OCI-LY1 (cell line): ENCODE data around the gene KCNA2.

Experiments used
- H2AFZ ChIP-seq: fragments of 200-600 bp; sonication (generic), shearing (Covaris generic); 2 replicates; pipeline ENCODE4 v1.6.0; 2014; ENCODE audit warnings: antibody characterized with exemption, mild to moderate bottlenecking, low read length
- H3F3A ChIP-seq: fragments of 200-600 bp; sonication (generic), shearing (Covaris generic); 2 replicates; pipeline ENCODE4 v1.6.0; 2014; ENCODE audit warnings: mild to moderate bottlenecking, antibody characterized with exemption, low read length, moderate library complexity; ENCODE audit not compliant: insufficient read depth
- H3K27ac ChIP-seq: fragments of 200-600 bp; sonication (generic); 2 replicates; pipeline ENCODE4 v1.5.1; 2014; ENCODE audit warnings: low read length, mixed run types, mild to moderate bottlenecking, low read depth; ENCODE audit not compliant: poor library complexity, severe bottlenecking
- H3K27me3 ChIP-seq: fragments of 200-600 bp; sonication (generic); 2 replicates; pipeline ENCODE4 v1.6.0; 2014; ENCODE audit warnings: antibody characterized with exemption, mild to moderate bottlenecking, low read length, moderate library complexity; ENCODE audit not compliant: insufficient read depth
- H3K36me3 ChIP-seq: fragments of 200-600 bp; sonication (generic); 2 replicates; pipeline ENCODE4 v1.6.1; 2014; ENCODE audit warnings: mild to moderate bottlenecking, antibody characterized with exemption, low read length, moderate library complexity, mixed read lengths; ENCODE audit not compliant: insufficient read depth
- H3K4me1 ChIP-seq: fragments of 200-600 bp; sonication (generic); 2 replicates; pipeline ENCODE4 v1.5.1; 2014; ENCODE audit warnings: mild to moderate bottlenecking, low read length, moderate library complexity; ENCODE audit not compliant: insufficient read depth, severe bottlenecking
- H3K4me2 ChIP-seq: fragments of 200-600 bp; sonication (generic), shearing (Covaris generic); 2 replicates; pipeline ENCODE4 v1.6.1; 2014; ENCODE audit warnings: low read length
- H3K4me3 ChIP-seq: fragments of 200-600 bp; sonication (generic); 2 replicates; pipeline ENCODE4 v1.5.1; 2014; ENCODE audit warnings: low read length, low read depth, mild to moderate bottlenecking, mixed read lengths; ENCODE audit not compliant: poor library complexity, severe bottlenecking
- H3K79me2 ChIP-seq: fragments of 200-600 bp; shearing (Covaris generic); 2 replicates; pipeline ENCODE4 v1.6.1; 2016; ENCODE audit warnings: mixed run types, low read length, mixed read lengths; ENCODE audit not compliant: insufficient read depth
- H3K9ac ChIP-seq: fragments of 200-600 bp; sonication (generic), shearing (Covaris generic); 2 replicates; pipeline ENCODE4 v1.6.1; 2014; ENCODE audit warnings: mild to moderate bottlenecking, low read length, mixed read lengths
- H3K9me2 ChIP-seq: fragments of 200-600 bp; sonication (generic), shearing (Covaris generic); 2 replicates; pipeline ENCODE4 v1.6.1; 2014; ENCODE audit warnings: low read depth, mild to moderate bottlenecking, low read length, mixed read lengths
- H3K9me3 ChIP-seq: fragments of 200-600 bp; shearing (Covaris generic); 2 replicates; pipeline ENCODE4 v1.6.1; 2014; ENCODE audit warnings: low read length, mixed read lengths
- H4K20me1 ChIP-seq: fragments of 200-600 bp; sonication (generic), shearing (Covaris generic); 2 replicates; pipeline ENCODE4 v1.6.0; 2016; ENCODE audit warnings: mild to moderate bottlenecking, low read length; ENCODE audit not compliant: insufficient read depth
- EZH2 ChIP-seq: fragments of 200-600 bp; sonication (generic), shearing (Covaris generic); IDR thresholded peaks from 2 replicates; pipeline ENCODE4 v1.8.0; 2017; ENCODE audit warnings: borderline replicate concordance, mixed run types, mild to moderate bottlenecking, antibody characterized with exemption, low read length, moderate library complexity, mixed read lengths
- TF ChIP-seq, protein P1 (sequence below): fragments of 200-600 bp; sonication (generic), shearing (Covaris generic); IDR thresholded peaks from 2 replicates; pipeline ENCODE4 v1.5.1; 2017; ENCODE audit warnings: mild to moderate bottlenecking, antibody characterized with exemption, low read length, moderate library complexity, mixed read lengths

Gene KCNA2

DNA sequence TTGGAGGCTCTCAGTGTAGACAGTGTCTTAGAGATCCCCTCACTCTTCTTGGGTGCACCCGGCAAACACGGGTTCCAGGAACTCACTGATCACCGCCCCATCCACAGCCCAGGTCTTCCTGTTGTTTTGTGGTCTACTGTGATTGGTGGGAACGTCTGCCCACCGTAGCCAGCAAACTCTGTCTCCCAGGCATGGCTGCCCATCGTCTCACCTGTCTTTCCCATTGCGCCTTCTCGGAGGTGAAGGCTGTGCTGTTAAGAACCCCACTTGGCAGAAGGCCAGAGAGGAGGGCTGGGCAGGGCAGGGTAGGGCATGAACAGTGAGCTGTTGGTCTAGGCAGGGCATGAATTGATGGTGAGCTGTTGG, 14.1 kb upstream of the KCNA2 start:
- no peak overlapping the region for H2AFZ ChIP-seq

DNA sequence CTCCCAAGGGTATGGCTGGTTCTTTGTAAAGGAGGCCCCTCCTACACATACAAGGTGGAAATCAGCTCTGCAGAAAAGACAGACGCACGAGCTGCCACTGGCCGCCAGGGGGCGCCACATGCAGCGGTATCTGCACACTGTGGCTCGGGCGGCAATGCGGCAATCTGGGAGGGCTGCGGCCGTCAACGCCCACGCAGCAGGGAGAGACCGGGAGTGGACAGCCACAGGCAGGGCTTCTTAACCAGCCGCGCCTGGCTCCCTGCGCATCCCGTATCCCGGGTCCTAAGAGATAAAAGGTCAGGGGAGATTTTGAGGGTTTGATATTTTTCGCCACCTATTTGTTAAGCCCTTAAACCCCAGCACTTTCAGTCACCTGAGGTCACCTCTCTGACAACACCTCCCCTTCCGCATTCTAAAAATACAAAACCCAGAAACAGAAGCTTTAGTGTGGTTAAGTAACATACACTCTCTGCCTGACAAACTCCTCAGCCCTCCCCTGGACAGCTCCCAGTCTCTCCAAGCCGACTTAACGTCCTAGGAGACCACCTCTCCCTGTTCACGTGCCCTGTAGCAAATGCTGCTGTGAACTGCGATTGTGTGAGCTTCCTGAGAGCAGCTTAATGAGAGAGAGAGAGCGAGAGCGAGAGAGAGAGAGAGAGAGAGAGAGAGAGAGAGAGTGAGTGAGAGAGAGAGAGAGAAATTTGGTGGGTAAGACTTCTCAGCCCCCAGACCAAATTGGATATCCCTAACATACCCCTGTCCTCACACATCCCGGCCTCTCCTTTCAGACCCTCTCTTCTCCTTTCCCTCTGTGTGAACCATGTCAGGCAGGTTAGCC, 13.5 kb upstream of the KCNA2 start:
- H3K4me3 ChIP-seq = peak overlapping the region; percentile 55

More for the DNA sequence above, 14.1 kb upstream of the KCNA2 start:
- Histone ChIP-seq H3K4me1 (peaks cover 24% of the 10 kb centered on the region), H3K9ac (no peak overlapping the region; the same call in 1 of the 2 replicates), H3K4me3 (peak overlapping the region; percentile 55), H3K27me3 (no peaks in the 10 kb centered on the region), H3K79me2 (no peaks in the 10 kb centered on the region), H3K27ac (no peak overlapping the region), H3K9me2 (no peaks in the 10 kb centered on the region), H3K9me3 (no peaks in the 10 kb centered on the region), H4K20me1 (no peaks in the 10 kb centered on the region), H3K36me3 (no peaks in the 10 kb centered on the region), H3F3A (no peaks in the 10 kb centered on the region), H3K4me2 (peak overlapping the region; percentile 71)
- no peak for TF ChIP-seq EZH2
- TF ChIP-seq, protein P1, sequence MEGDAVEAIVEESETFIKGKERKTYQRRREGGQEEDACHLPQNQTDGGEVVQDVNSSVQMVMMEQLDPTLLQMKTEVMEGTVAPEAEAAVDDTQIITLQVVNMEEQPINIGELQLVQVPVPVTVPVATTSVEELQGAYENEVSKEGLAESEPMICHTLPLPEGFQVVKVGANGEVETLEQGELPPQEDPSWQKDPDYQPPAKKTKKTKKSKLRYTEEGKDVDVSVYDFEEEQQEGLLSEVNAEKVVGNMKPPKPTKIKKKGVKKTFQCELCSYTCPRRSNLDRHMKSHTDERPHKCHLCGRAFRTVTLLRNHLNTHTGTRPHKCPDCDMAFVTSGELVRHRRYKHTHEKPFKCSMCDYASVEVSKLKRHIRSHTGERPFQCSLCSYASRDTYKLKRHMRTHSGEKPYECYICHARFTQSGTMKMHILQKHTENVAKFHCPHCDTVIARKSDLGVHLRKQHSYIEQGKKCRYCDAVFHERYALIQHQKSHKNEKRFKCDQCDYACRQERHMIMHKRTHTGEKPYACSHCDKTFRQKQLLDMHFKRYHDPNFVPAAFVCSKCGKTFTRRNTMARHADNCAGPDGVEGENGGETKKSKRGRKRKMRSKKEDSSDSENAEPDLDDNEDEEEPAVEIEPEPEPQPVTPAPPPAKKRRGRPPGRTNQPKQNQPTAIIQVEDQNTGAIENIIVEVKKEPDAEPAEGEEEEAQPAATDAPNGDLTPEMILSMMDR = no peak

DNA sequence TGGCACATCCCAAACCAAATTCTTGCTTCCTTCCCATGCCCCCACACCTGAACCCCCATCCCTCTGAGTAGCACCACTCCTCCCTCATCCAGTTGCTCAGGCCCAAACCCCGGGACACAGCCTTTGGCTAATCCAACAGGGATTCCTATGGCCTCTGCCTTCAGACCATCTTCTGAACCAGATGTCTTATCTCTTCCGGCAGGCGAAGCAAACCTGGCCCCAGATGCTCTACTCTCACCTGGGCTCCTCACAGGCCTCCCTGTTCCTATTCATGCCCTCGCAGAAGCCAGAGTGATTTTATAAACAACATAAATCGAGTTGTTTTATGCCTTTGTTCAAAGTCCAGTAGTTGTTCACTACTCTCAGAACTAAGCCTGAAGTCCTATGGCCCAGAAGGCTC, 12.5 kb upstream of the KCNA2 start:
- Histone ChIP-seq H3K4me2 (no peak overlapping the region), H3K9me3 (no peaks in the 10 kb centered on the region), H2AFZ (no peak overlapping the region), H3K27me3 (no peaks in the 10 kb centered on the region), H3K4me3 (no peak overlapping the region), H3K9ac (no peak overlapping the region), H4K20me1 (no peaks in the 10 kb centered on the region), H3K36me3 (no peaks in the 10 kb centered on the region), H3F3A (no peaks in the 10 kb centered on the region), H3K9me2 (no peaks in the 10 kb centered on the region), H3K27ac (no peak overlapping the region), H3K79me2 (no peaks in the 10 kb centered on the region), H3K4me1 (peaks cover 24% of the 10 kb centered on the region)
- no peak for TF ChIP-seq EZH2
- TF ChIP-seq, protein P1 = no peak

More for the DNA sequence above, 13.5 kb upstream of the KCNA2 start:
- no peak for TF ChIP-seq EZH2
- TF ChIP-seq, protein P1 = peak; percentile 98
- peak overlapping the region; percentile 71 for H3K4me2 ChIP-seq
- no peaks in the 10 kb centered on the region for H3K36me3 ChIP-seq
- peak overlapping the region; percentile 40; the same call in 1 of the 2 replicates for H3K9ac ChIP-seq
- H3K27me3 ChIP-seq = no peaks in the 10 kb centered on the region
- no peaks in the 10 kb centered on the region for H3F3A ChIP-seq
- H2AFZ ChIP-seq = peak overlapping the region; percentile 21; the same call in 1 of the 2 replicates
- H3K79me2 ChIP-seq = no peaks in the 10 kb centered on the region
- no peaks in the 10 kb centered on the region for H3K9me3 ChIP-seq
- no peaks in the 10 kb centered on the region for H4K20me1 ChIP-seq
- no peaks in the 10 kb centered on the region for H3K9me2 ChIP-seq
- H3K27ac ChIP-seq = no peak overlapping the region
- H3K4me1 ChIP-seq = peaks cover 24% of the 10 kb centered on the region
